HEK293 (cell line): ENCODE measurements around the gene HPCAL1.
A peak's percentile ranks its signal among the peaks of the same experiment; 100 is the strongest.

ENCODE experiments used
- CTCF ChIA-PET: fragments of 350-600 bp; formaldehyde crosslinking; extraction: SDS; loops from one replicate; lab custom pipeline; 2021; ENCODE audit warnings: antibody characterized with exemption; lab: Yijun Ruan, JAX
- POLR2A ChIA-PET: fragments of 300-600 bp; formaldehyde crosslinking; extraction: SDS; loops from one replicate; lab custom pipeline; 2020; ENCODE audit warnings: antibody characterized with exemption, inconsistent platforms; lab: Yijun Ruan, JAX
- H3K27ac ChIP-seq: fragments of 200-500 bp; sonication (Bioruptor generic); 2 replicates; pipeline ENCODE4 v1.5.1; 2014; ENCODE audit warnings: low read depth, low read length, control low read depth, inconsistent platforms; ENCODE audit errors: extremely low read depth
- H3K36me3 ChIP-seq, 2 experiments: fragments of 200-500 bp in 1 of 2; sonication (Bioruptor generic) in 1 of 2; 1 replicate in 1 of 2; 2 replicates in 1 of 2; pipeline ENCODE4 v1.5.1; 2014 to 2017; ENCODE audit warnings: inconsistent platforms in 2 of 2, low read length in 2 of 2; ENCODE audit not compliant: control insufficient read depth in 2 of 2, insufficient read depth in 1 of 2
- H3K4me1 ChIP-seq: fragments of 200-500 bp; sonication (Bioruptor generic); 2 replicates; pipeline ENCODE4 v1.5.1; 2014; ENCODE audit warnings: mild to moderate bottlenecking, low read length, inconsistent platforms; ENCODE audit not compliant: control insufficient read depth, insufficient read depth
- H3K4me3 ChIP-seq: 2 replicates; pipeline ENCODE4 v1.5.1; 2011; ENCODE audit warnings: low read depth, mild to moderate bottlenecking, control low read depth, low read length, moderate library complexity
- H3K9me3 ChIP-seq: fragments of 200-500 bp; sonication (Bioruptor generic); 2 replicates; pipeline ENCODE4 v1.5.1; 2014; ENCODE audit warnings: low read depth, low read length, inconsistent platforms; ENCODE audit not compliant: control insufficient read depth, insufficient read depth
- GFI1B ChIP-seq: fragments of 450-650 bp; formaldehyde crosslinking; IDR thresholded peaks from 2 replicates; pipeline ENCODE4 v1.5.1; 2016; ENCODE audit warnings: missing biosample characterization, missing genetic modification characterization
- GLIS2 ChIP-seq: fragments of 450-650 bp; formaldehyde crosslinking; IDR thresholded peaks from 2 replicates; pipeline ENCODE4 v1.5.1; 2016; ENCODE audit warnings: missing biosample characterization, missing genetic modification characterization
- TRIM28 ChIP-seq: IDR thresholded peaks from 2 replicates; pipeline ENCODE4 v1.6.1; 2011; ENCODE audit warnings: low read length, control low read depth, borderline replicate concordance
- ZIC2 ChIP-seq: fragments of 450-650 bp; formaldehyde crosslinking; IDR thresholded peaks from 2 replicates; pipeline ENCODE4 v1.5.1; 2016; ENCODE audit warnings: missing biosample characterization, missing genetic modification characterization
- ZNF10 ChIP-seq: fragments of 450-650 bp; formaldehyde crosslinking; IDR thresholded peaks from 2 replicates; pipeline ENCODE4 v1.5.1; 2017; ENCODE audit warnings: missing biosample characterization, missing genetic modification characterization
- ZNF239 ChIP-seq: fragments of 450-650 bp; formaldehyde crosslinking; IDR thresholded peaks from 2 replicates; pipeline ENCODE4 v1.5.1; 2016; ENCODE audit warnings: missing biosample characterization, missing genetic modification characterization
- ZNF302 ChIP-seq: fragments of 450-650 bp; formaldehyde crosslinking; IDR thresholded peaks from 2 replicates; pipeline ENCODE4 v1.5.1; 2016; ENCODE audit warnings: missing biosample characterization, missing genetic modification characterization, low read depth
- ZNF335 ChIP-seq: fragments of 450-650 bp; formaldehyde crosslinking; conservative IDR thresholded peaks from 2 replicates; pipeline ENCODE4 v1.5.1; 2016; ENCODE audit warnings: missing biosample characterization, missing genetic modification characterization
- ZNF423 ChIP-seq: fragments of 450-650 bp; formaldehyde crosslinking; IDR thresholded peaks from 2 replicates; pipeline ENCODE4 v1.5.1; 2016; ENCODE audit warnings: missing biosample characterization, missing genetic modification characterization
- ZNF48 ChIP-seq: fragments of 450-650 bp; formaldehyde crosslinking; IDR thresholded peaks from 2 replicates; pipeline ENCODE4 v1.5.1; 2016; ENCODE audit warnings: missing biosample characterization, missing genetic modification characterization
- ZNF600 ChIP-seq: fragments of 450-650 bp; formaldehyde crosslinking; IDR thresholded peaks from 2 replicates; pipeline ENCODE4 v1.5.1; 2016; ENCODE audit warnings: missing biosample characterization, missing genetic modification characterization
- ZNF785 ChIP-seq: fragments of 450-650 bp; formaldehyde crosslinking; IDR thresholded peaks from 2 replicates; pipeline ENCODE4 v1.5.1; 2016; ENCODE audit warnings: missing biosample characterization, missing genetic modification characterization
- TF ChIP-seq, protein P1 (sequence below): fragments of 450-650 bp; formaldehyde crosslinking; IDR thresholded peaks from 2 replicates; pipeline ENCODE4; 2016; ENCODE audit warnings: missing biosample characterization, missing genetic modification characterization
- TF ChIP-seq, protein P2 (sequence below): fragments of 450-650 bp; formaldehyde crosslinking; IDR thresholded peaks from 2 replicates; pipeline ENCODE4 v1.5.1; 2016; ENCODE audit warnings: missing biosample characterization, missing genetic modification characterization, borderline replicate concordance
- TF ChIP-seq, protein P3 (sequence below): fragments of 450-650 bp; formaldehyde crosslinking; conservative IDR thresholded peaks from 2 replicates; pipeline ENCODE4 v1.5.1; 2016; ENCODE audit warnings: low read depth, missing biosample characterization, missing genetic modification characterization

Gene HPCAL1

DNA sequence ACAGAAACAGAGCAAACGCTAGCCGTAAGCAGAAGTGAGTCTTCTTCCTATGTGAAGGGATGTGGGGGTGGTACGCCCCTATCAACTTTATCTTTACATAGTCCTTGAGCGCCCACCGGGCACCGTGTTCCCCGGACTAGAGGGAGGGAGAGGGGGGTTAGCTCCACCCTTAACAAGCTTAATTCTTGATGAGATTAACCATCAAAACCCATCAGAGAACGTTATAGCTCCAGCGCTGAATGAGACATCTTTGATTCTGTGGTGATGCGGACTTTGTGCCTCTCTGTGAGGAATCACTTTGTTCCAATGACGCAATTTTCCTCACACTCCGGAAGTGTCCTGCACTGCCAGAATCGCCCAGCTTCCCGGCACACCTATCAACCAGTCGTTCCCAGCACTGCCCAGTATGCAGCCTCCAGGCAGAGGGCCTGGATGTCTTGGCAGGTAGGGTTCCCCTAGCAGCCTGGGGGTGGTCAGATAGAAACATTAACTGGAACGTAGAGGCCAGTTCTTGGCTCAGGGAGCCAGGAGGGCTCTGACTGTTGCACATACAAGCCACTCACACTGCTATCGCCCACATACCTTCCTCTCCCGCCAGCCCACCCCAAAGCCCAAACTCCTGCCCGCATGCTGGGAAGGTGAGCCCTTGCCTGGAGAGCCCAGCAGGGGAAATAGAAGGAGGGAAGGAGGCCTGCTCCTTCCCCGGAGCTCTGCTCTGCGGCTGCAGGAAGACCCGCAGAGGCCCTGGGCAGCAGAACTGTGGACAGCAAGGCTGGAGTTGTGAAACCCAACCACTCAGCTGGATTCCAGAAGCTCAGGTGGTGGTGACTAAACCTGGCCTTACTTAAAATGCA, 147.4 kb downstream of the HPCAL1 start:
- Histone ChIP-seq H3K9me3 (no peaks in the 10 kb centered on the region), H3K27ac (no peak overlapping the region), H3K4me3 (no peak overlapping the region), H3K4me1 (peaks cover 11% of the 10 kb centered on the region), H3K36me3 (peaks cover 0 to 4% of the 10 kb centered on the region in 2 experiments; a peak in 1 of 3 replicates)
- CTCF ChIA-PET: interaction anchor here (0.6 to 4.7 kb wide), 3 partner anchors 11 to 210 kb away, joined by 3 to 16 read pairs (median 4); no protein-coding TSS in a partner anchor
- no peak for TF ChIP-seq GFI1B (tag by site-specific recombination)
- no peak for TF ChIP-seq ZNF302 (tag by site-specific recombination)
- TF ChIP-seq ZNF335 (tag by site-specific recombination): no peak
- TF ChIP-seq ZIC2 (tag by site-specific recombination): peak; percentile 84
- no peak for TF ChIP-seq ZNF423
- TF ChIP-seq, protein P1, sequence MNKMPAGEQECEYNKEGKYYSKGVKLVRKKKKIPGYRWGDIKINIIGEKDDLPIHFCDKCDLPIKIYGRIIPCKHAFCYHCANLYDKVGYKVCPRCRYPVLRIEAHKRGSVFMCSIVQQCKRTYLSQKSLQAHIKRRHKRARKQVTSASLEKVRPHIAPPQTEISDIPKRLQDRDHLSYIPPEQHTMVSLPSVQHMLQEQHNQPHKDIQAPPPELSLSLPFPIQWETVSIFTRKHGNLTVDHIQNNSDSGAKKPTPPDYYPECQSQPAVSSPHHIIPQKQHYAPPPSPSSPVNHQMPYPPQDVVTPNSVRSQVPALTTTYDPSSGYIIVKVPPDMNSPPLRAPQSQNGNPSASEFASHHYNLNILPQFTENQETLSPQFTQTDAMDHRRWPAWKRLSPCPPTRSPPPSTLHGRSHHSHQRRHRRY: no peak
- no peak for TF ChIP-seq ZNF785 (tag by site-specific recombination)
- no peak for TF ChIP-seq TRIM28
- no peak for TF ChIP-seq ZNF239 (tag by site-specific recombination)
- TF ChIP-seq, protein P2, sequence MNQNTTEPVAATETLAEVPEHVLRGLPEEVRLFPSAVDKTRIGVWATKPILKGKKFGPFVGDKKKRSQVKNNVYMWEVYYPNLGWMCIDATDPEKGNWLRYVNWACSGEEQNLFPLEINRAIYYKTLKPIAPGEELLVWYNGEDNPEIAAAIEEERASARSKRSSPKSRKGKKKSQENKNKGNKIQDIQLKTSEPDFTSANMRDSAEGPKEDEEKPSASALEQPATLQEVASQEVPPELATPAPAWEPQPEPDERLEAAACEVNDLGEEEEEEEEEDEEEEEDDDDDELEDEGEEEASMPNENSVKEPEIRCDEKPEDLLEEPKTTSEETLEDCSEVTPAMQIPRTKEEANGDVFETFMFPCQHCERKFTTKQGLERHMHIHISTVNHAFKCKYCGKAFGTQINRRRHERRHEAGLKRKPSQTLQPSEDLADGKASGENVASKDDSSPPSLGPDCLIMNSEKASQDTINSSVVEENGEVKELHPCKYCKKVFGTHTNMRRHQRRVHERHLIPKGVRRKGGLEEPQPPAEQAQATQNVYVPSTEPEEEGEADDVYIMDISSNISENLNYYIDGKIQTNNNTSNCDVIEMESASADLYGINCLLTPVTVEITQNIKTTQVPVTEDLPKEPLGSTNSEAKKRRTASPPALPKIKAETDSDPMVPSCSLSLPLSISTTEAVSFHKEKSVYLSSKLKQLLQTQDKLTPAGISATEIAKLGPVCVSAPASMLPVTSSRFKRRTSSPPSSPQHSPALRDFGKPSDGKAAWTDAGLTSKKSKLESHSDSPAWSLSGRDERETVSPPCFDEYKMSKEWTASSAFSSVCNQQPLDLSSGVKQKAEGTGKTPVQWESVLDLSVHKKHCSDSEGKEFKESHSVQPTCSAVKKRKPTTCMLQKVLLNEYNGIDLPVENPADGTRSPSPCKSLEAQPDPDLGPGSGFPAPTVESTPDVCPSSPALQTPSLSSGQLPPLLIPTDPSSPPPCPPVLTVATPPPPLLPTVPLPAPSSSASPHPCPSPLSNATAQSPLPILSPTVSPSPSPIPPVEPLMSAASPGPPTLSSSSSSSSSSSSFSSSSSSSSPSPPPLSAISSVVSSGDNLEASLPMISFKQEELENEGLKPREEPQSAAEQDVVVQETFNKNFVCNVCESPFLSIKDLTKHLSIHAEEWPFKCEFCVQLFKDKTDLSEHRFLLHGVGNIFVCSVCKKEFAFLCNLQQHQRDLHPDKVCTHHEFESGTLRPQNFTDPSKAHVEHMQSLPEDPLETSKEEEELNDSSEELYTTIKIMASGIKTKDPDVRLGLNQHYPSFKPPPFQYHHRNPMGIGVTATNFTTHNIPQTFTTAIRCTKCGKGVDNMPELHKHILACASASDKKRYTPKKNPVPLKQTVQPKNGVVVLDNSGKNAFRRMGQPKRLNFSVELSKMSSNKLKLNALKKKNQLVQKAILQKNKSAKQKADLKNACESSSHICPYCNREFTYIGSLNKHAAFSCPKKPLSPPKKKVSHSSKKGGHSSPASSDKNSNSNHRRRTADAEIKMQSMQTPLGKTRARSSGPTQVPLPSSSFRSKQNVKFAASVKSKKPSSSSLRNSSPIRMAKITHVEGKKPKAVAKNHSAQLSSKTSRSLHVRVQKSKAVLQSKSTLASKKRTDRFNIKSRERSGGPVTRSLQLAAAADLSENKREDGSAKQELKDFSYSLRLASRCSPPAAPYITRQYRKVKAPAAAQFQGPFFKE (tag by site-specific recombination): no peak
- 0 out of 2 replicates have a peak, but pooled peaks have one; percentile 63 for TF ChIP-seq ZNF600 (tag by site-specific recombination)
- no peak for TF ChIP-seq ZNF48
- TF ChIP-seq, protein P3, sequence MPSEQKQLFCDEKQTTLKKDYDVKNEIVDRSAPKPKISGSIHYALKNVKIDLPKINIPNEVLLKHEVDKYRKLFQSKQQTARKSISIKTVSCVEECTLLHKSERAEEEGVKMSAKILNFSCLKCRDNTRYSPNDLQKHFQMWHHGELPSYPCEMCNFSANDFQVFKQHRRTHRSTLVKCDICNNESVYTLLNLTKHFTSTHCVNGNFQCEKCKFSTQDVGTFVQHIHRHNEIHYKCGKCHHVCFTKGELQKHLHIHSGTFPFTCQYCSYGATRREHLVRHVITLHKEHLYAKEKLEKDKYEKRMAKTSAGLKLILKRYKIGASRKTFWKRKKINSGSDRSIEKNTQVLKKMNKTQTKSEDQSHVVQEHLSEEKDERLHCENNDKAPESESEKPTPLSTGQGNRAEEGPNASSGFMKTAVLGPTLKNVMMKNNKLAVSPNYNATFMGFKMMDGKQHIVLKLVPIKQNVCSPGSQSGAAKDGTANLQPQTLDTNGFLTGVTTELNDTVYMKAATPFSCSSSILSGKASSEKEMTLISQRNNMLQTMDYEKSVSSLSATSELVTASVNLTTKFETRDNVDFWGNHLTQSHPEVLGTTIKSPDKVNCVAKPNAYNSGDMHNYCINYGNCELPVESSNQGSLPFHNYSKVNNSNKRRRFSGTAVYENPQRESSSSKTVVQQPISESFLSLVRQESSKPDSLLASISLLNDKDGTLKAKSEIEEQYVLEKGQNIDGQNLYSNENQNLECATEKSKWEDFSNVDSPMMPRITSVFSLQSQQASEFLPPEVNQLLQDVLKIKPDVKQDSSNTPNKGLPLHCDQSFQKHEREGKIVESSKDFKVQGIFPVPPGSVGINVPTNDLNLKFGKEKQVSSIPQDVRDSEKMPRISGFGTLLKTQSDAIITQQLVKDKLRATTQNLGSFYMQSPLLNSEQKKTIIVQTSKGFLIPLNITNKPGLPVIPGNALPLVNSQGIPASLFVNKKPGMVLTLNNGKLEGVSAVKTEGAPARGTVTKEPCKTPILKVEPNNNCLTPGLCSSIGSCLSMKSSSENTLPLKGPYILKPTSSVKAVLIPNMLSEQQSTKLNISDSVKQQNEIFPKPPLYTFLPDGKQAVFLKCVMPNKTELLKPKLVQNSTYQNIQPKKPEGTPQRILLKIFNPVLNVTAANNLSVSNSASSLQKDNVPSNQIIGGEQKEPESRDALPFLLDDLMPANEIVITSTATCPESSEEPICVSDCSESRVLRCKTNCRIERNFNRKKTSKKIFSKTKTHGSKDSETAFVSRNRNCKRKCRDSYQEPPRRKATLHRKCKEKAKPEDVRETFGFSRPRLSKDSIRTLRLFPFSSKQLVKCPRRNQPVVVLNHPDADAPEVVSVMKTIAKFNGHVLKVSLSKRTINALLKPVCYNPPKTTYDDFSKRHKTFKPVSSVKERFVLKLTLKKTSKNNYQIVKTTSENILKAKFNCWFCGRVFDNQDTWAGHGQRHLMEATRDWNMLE: no peak
- no peak for TF ChIP-seq ZNF10 (tag by site-specific recombination)
- TF ChIP-seq GLIS2 (tag by site-specific recombination): no peak
- POLR2A ChIA-PET: interaction anchor here (0.6 kb wide), 1 partner anchor 312 kb away, joined by 5 read pairs; no protein-coding TSS in a partner anchor
